ENCODE measurements around the gene PLEKHG7.

DNA sequence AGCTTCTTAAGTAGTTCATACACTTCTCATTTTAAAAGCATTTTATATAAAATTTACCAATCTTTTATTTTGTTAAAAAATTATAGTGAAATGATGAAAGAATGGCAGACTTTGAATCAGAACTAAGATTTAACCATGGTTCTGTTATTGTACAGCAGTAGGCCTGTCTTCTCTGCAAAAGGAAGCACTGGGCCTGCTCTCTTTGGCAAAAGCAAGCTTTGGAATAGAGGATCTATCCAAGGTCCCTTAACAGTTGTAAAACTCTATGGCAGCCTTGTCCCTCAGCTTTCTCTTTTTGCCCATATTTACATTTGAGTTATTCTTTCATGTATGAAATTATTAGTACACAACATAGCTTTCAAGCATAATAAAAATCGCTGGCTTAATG, 82.8 kb downstream of the PLEKHG7 start:
- TF ChIP-seq, protein P1, sequence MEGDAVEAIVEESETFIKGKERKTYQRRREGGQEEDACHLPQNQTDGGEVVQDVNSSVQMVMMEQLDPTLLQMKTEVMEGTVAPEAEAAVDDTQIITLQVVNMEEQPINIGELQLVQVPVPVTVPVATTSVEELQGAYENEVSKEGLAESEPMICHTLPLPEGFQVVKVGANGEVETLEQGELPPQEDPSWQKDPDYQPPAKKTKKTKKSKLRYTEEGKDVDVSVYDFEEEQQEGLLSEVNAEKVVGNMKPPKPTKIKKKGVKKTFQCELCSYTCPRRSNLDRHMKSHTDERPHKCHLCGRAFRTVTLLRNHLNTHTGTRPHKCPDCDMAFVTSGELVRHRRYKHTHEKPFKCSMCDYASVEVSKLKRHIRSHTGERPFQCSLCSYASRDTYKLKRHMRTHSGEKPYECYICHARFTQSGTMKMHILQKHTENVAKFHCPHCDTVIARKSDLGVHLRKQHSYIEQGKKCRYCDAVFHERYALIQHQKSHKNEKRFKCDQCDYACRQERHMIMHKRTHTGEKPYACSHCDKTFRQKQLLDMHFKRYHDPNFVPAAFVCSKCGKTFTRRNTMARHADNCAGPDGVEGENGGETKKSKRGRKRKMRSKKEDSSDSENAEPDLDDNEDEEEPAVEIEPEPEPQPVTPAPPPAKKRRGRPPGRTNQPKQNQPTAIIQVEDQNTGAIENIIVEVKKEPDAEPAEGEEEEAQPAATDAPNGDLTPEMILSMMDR (IDR thresholded peaks at IDR 0.05), result no peak
- TF ChIP-seq EZH2 (IDR thresholded peaks at IDR 0.05; ENCODE audit: borderline replicate concordance, insufficient read depth, low read depth, low read length, poor library complexity, severe bottlenecking), result no peak

All from B cell (primary cell).